Erythroblast (primary cell): ENCODE data around the gene COL6A2.

ENCODE experiments used
- GATA1 ChIP-seq: IDR thresholded peaks from 2 replicates; pipeline ENCODE4 v1.6.1; 2011; ENCODE audit warnings: low read depth, mild to moderate bottlenecking, control low read depth, low read length, moderate library complexity
- POLR2A ChIP-seq: IDR thresholded peaks from 2 replicates; pipeline ENCODE4 v1.6.1; 2011; ENCODE audit warnings: mild to moderate bottlenecking, low read length

GRCh38 chr21:46138383-46138970 is 40.6 kb downstream of the COL6A2 start:
- TF ChIP-seq POLR2A (no peak), GATA1 (no peak)
